ENCODE data around the gene PTPRU.
"Not testable (repeated sequence)": the region's sequence is repeated elsewhere in the genome, so short reads cannot be mapped to it uniquely, and the experiment has no call there.

The PTPRU gene

GRCh38 chr1:29312469-29313461 lies 76.4 kb downstream of the PTPRU start:
- CTCF ChIA-PET = interaction anchor here (0.9 kb wide), 1 partner anchor 10 kb away, joined by 3 read pairs; no protein-coding TSS in a partner anchor
- POLR2A ChIA-PET = no interaction called here
- DNase-seq (ENCODE audit: extremely low spot score) = no peak
- no peak for TF ChIP-seq HDGF (IDR thresholded peaks at IDR 0.05; ENCODE audit: borderline replicate concordance)
- no peak for TF ChIP-seq CTBP1 (IDR thresholded peaks at IDR 0.05; ENCODE audit: borderline replicate concordance)
- TF ChIP-seq FOXM1 (IDR thresholded peaks at IDR 0.05; ENCODE audit: borderline replicate concordance) = no peak
- no peak for TF ChIP-seq BHLHE40 (IDR thresholded peaks at IDR 0.05; ENCODE audit: borderline replicate concordance)
- no peak for TF ChIP-seq TARDBP (IDR thresholded peaks at IDR 0.05)
- TF ChIP-seq NFRKB (IDR thresholded peaks at IDR 0.05) = no peak
- TF ChIP-seq FOXK2 (IDR thresholded peaks at IDR 0.05) = no peak

- POLR2A ChIA-PET; CTCF ChIA-PET; DNase-seq (ENCODE audit: extremely low spot score): not testable (repeated sequence)
Measured at GRCh38 chr1:29314685-29315084, 78.4 kb downstream of the PTPRU start.

GRCh38 chr1:29315262-29315661 lies 78.9 kb downstream of the PTPRU start:
- ChIA-PET POLR2A (no interaction called here), CTCF (no interaction called here)
- no peak for DNase-seq (ENCODE audit: extremely low spot score)
- no peak for TF ChIP-seq FOXM1 (IDR thresholded peaks at IDR 0.05; ENCODE audit: borderline replicate concordance)
- no peak for TF ChIP-seq FOXK2 (IDR thresholded peaks at IDR 0.05)
- no peak for TF ChIP-seq NFRKB (IDR thresholded peaks at IDR 0.05)
- TF ChIP-seq L3MBTL2 (conservative IDR thresholded peaks at IDR 0.05) = no peak
- TF ChIP-seq HDGF (IDR thresholded peaks at IDR 0.05; ENCODE audit: borderline replicate concordance) = no peak
- no peak for TF ChIP-seq TARDBP (IDR thresholded peaks at IDR 0.05)
- TF ChIP-seq PKNOX1 (IDR thresholded peaks at IDR 0.05) = no peak
- no peak for TF ChIP-seq FOXA1 (IDR thresholded peaks at IDR 0.05)
- no peak for TF ChIP-seq CTBP1 (IDR thresholded peaks at IDR 0.05; ENCODE audit: borderline replicate concordance)

GRCh38 chr1:29315876-29316275 lies 79.6 kb downstream of the PTPRU start:
- DNase-seq (ENCODE audit: extremely low spot score) = no peak
- TF ChIP-seq FOXK2 (IDR thresholded peaks at IDR 0.05) = no peak
- TF ChIP-seq NFRKB (IDR thresholded peaks at IDR 0.05) = no peak
- TF ChIP-seq ZNF384 (IDR thresholded peaks at IDR 0.05) = no peak
- TF ChIP-seq BHLHE40 (IDR thresholded peaks at IDR 0.05; ENCODE audit: borderline replicate concordance) = no peak
- no peak for TF ChIP-seq SUZ12 (IDR thresholded peaks at IDR 0.05)
- TF ChIP-seq TARDBP (IDR thresholded peaks at IDR 0.05) = no peak
- TF ChIP-seq L3MBTL2 (conservative IDR thresholded peaks at IDR 0.05) = no peak
- TF ChIP-seq ELF4 (IDR thresholded peaks at IDR 0.05) = no peak
- no peak for TF ChIP-seq ARNT (IDR thresholded peaks at IDR 0.05)
- TF ChIP-seq PKNOX1 (IDR thresholded peaks at IDR 0.05) = no peak
- no peak for TF ChIP-seq CTBP1 (IDR thresholded peaks at IDR 0.05; ENCODE audit: borderline replicate concordance)
- TF ChIP-seq SP1 (IDR thresholded peaks at IDR 0.05) = no peak
- no peak for TF ChIP-seq FOXA1 (IDR thresholded peaks at IDR 0.05)
- no peak for TF ChIP-seq FOXM1 (IDR thresholded peaks at IDR 0.05; ENCODE audit: borderline replicate concordance)
- TF ChIP-seq LEF1 (IDR thresholded peaks at IDR 0.05; ENCODE audit: borderline replicate concordance) = no peak
- no peak for TF ChIP-seq HDGF (IDR thresholded peaks at IDR 0.05; ENCODE audit: borderline replicate concordance)
- ChIA-PET POLR2A (no interaction called here), CTCF (no interaction called here)

GRCh38 chr1:29317063-29317915 lies 81.0 kb downstream of the PTPRU start:
- POLR2A ChIA-PET = no interaction called here
- CTCF ChIA-PET = no interaction called here
- DNase-seq (ENCODE audit: extremely low spot score) = no peak
- no peak for TF ChIP-seq ZNF384 (IDR thresholded peaks at IDR 0.05)
- no peak for TF ChIP-seq ELF4 (IDR thresholded peaks at IDR 0.05)
- no peak for TF ChIP-seq SP1 (IDR thresholded peaks at IDR 0.05)
- no peak for TF ChIP-seq L3MBTL2 (conservative IDR thresholded peaks at IDR 0.05)
- no peak for TF ChIP-seq HDGF (IDR thresholded peaks at IDR 0.05; ENCODE audit: borderline replicate concordance)
- no peak for TF ChIP-seq PKNOX1 (IDR thresholded peaks at IDR 0.05)
- no peak for TF ChIP-seq FOXK2 (IDR thresholded peaks at IDR 0.05)
- no peak for TF ChIP-seq BHLHE40 (IDR thresholded peaks at IDR 0.05; ENCODE audit: borderline replicate concordance)
- TF ChIP-seq TARDBP (IDR thresholded peaks at IDR 0.05) = no peak

- TF ChIP-seq HDGF (IDR thresholded peaks at IDR 0.05; ENCODE audit: borderline replicate concordance) (no peak), TARDBP (IDR thresholded peaks at IDR 0.05) (no peak), BHLHE40 (IDR thresholded peaks at IDR 0.05; ENCODE audit: borderline replicate concordance) (no peak), NFRKB (IDR thresholded peaks at IDR 0.05) (no peak), ARNT (IDR thresholded peaks at IDR 0.05) (no peak), LEF1 (IDR thresholded peaks at IDR 0.05; ENCODE audit: borderline replicate concordance) (no peak), ZNF384 (IDR thresholded peaks at IDR 0.05) (no peak), ELF4 (IDR thresholded peaks at IDR 0.05) (no peak), SP1 (IDR thresholded peaks at IDR 0.05) (no peak), FOXK2 (IDR thresholded peaks at IDR 0.05) (no peak), SUZ12 (IDR thresholded peaks at IDR 0.05) (no peak), CTBP1 (IDR thresholded peaks at IDR 0.05; ENCODE audit: borderline replicate concordance) (no peak), PKNOX1 (IDR thresholded peaks at IDR 0.05) (no peak), FOXA1 (IDR thresholded peaks at IDR 0.05) (no peak)
- CTCF ChIA-PET = no interaction called here
- no peak for DNase-seq (ENCODE audit: extremely low spot score)
- POLR2A ChIA-PET = no interaction called here
Measured at GRCh38 chr1:29317916-29318530, 81.7 kb downstream of the PTPRU start.

All from HEK293T (cell line).